ENCODE results near the gene ANO2.

ANO2 gene

GRCh38 chr12:5792343-5792742 lies 152.7 kb downstream of the ANO2 start:
- H3K4me3 Mint-ChIP-seq = no peak overlapping the region
- no peak for DNase-seq (ENCODE audit: low spot score)
- peaks cover 2% of the 10 kb centered on the region for H3K27me3 Mint-ChIP-seq (ENCODE audit: low read depth)
- no peaks in the 10 kb centered on the region for H3K9me3 Mint-ChIP-seq
- H3K27ac Mint-ChIP-seq = no peak overlapping the region
- H3K36me3 Mint-ChIP-seq (ENCODE audit: low read depth) = no peaks in the 10 kb centered on the region
- H3K4me1 Mint-ChIP-seq (ENCODE audit: low read depth) = no peaks in the 10 kb centered on the region

GRCh38 chr12:5789469-5789968 lies 155.5 kb downstream of the ANO2 start:
- no peak for DNase-seq (ENCODE audit: low spot score)

GRCh38 chr12:5787828-5788227 lies 157.2 kb downstream of the ANO2 start:
- peaks cover 2% of the 10 kb centered on the region for H3K27me3 Mint-ChIP-seq (ENCODE audit: low read depth)
- no peaks in the 10 kb centered on the region for H3K9me3 Mint-ChIP-seq
- no peak for DNase-seq (ENCODE audit: low spot score)
- H3K4me1 Mint-ChIP-seq (ENCODE audit: low read depth) = no peaks in the 10 kb centered on the region
- no peak overlapping the region for H3K4me3 Mint-ChIP-seq
- no peaks in the 10 kb centered on the region for H3K36me3 Mint-ChIP-seq (ENCODE audit: low read depth)
- no peak overlapping the region for H3K27ac Mint-ChIP-seq

More at GRCh38 chr12:5789469-5789968, 155.5 kb downstream of the ANO2 start:
- H3K9me3 Mint-ChIP-seq = no peaks in the 10 kb centered on the region
- H3K27me3 Mint-ChIP-seq (ENCODE audit: low read depth) = peaks cover 2% of the 10 kb centered on the region
- H3K4me3 Mint-ChIP-seq = no peak overlapping the region
- no peaks in the 10 kb centered on the region for H3K36me3 Mint-ChIP-seq (ENCODE audit: low read depth)
- no peak overlapping the region for H3K27ac Mint-ChIP-seq
- H3K4me1 Mint-ChIP-seq (ENCODE audit: low read depth) = no peaks in the 10 kb centered on the region

GRCh38 chr12:5785601-5786000 lies 159.5 kb downstream of the ANO2 start:
- Mint-ChIP-seq H3K36me3 (ENCODE audit: low read depth) (no peaks in the 10 kb centered on the region), H3K27me3 (ENCODE audit: low read depth) (peaks cover 2% of the 10 kb centered on the region), H3K27ac (no peak overlapping the region), H3K4me3 (no peak overlapping the region), H3K4me1 (ENCODE audit: low read depth) (no peaks in the 10 kb centered on the region), H3K9me3 (no peaks in the 10 kb centered on the region)
- no peak for DNase-seq (ENCODE audit: low spot score)

GRCh38 chr12:5784462-5785130 lies 160.5 kb downstream of the ANO2 start:
- Mint-ChIP-seq H3K27ac (no peak overlapping the region), H3K4me3 (no peak overlapping the region), H3K27me3 (ENCODE audit: low read depth) (peaks cover 2% of the 10 kb centered on the region), H3K36me3 (ENCODE audit: low read depth) (no peaks in the 10 kb centered on the region), H3K9me3 (no peaks in the 10 kb centered on the region), H3K4me1 (ENCODE audit: low read depth) (no peaks in the 10 kb centered on the region)
- no peak for DNase-seq (ENCODE audit: low spot score)

- DNase-seq (ENCODE audit: low spot score) = no peak
- Mint-ChIP-seq H3K36me3 (ENCODE audit: low read depth) (no peaks in the 10 kb centered on the region), H3K9me3 (no peaks in the 10 kb centered on the region), H3K4me3 (no peak overlapping the region), H3K27ac (no peak overlapping the region), H3K4me1 (ENCODE audit: low read depth) (no peaks in the 10 kb centered on the region), H3K27me3 (ENCODE audit: low read depth) (peaks cover 2% of the 10 kb centered on the region)
Measured at GRCh38 chr12:5783289-5783920, 161.7 kb downstream of the ANO2 start.

GRCh38 chr12:5780536-5780935 lies 164.5 kb downstream of the ANO2 start:
- Mint-ChIP-seq H3K27ac (no peak overlapping the region), H3K36me3 (ENCODE audit: low read depth) (no peaks in the 10 kb centered on the region), H3K4me1 (ENCODE audit: low read depth) (no peaks in the 10 kb centered on the region), H3K9me3 (no peaks in the 10 kb centered on the region), H3K27me3 (ENCODE audit: low read depth) (peaks cover 2% of the 10 kb centered on the region), H3K4me3 (no peak overlapping the region)
- DNase-seq (ENCODE audit: low spot score) = no peak

- Mint-ChIP-seq H3K9me3 (no peaks in the 10 kb centered on the region), H3K4me1 (ENCODE audit: low read depth) (no peaks in the 10 kb centered on the region), H3K36me3 (ENCODE audit: low read depth) (no peaks in the 10 kb centered on the region), H3K27me3 (ENCODE audit: low read depth) (peaks cover 2% of the 10 kb centered on the region), H3K27ac (no peak overlapping the region), H3K4me3 (no peak overlapping the region)
- no peak for DNase-seq (ENCODE audit: low spot score)
Measured at GRCh38 chr12:5779401-5779800, 165.7 kb downstream of the ANO2 start.

- Mint-ChIP-seq H3K27ac (no peak overlapping the region), H3K36me3 (ENCODE audit: low read depth) (no peaks in the 10 kb centered on the region)
Measured at GRCh38 chr12:5778821-5779220, 166.2 kb downstream of the ANO2 start.

GRCh38 chr12:5777451-5777850 lies 167.6 kb downstream of the ANO2 start:
- Mint-ChIP-seq H3K4me1 (ENCODE audit: low read depth) (no peaks in the 10 kb centered on the region), H3K9me3 (no peaks in the 10 kb centered on the region), H3K27ac (no peak overlapping the region), H3K4me3 (no peak overlapping the region), H3K36me3 (ENCODE audit: low read depth) (no peaks in the 10 kb centered on the region), H3K27me3 (ENCODE audit: low read depth) (peaks cover 5% of the 10 kb centered on the region)
- no peak for DNase-seq (ENCODE audit: low spot score)

More at GRCh38 chr12:5778821-5779220, 166.2 kb downstream of the ANO2 start:
- no peak overlapping the region for H3K4me3 Mint-ChIP-seq
- no peak for DNase-seq (ENCODE audit: low spot score)
- H3K9me3 Mint-ChIP-seq = no peaks in the 10 kb centered on the region
- H3K27me3 Mint-ChIP-seq (ENCODE audit: low read depth) = peaks cover 2% of the 10 kb centered on the region
- H3K4me1 Mint-ChIP-seq (ENCODE audit: low read depth) = no peaks in the 10 kb centered on the region

GRCh38 chr12:5776091-5776490 lies 169.0 kb downstream of the ANO2 start:
- no peak for DNase-seq (ENCODE audit: low spot score)
- no peaks in the 10 kb centered on the region for H3K4me1 Mint-ChIP-seq (ENCODE audit: low read depth)
- no peak overlapping the region for H3K4me3 Mint-ChIP-seq
- H3K9me3 Mint-ChIP-seq = no peaks in the 10 kb centered on the region
- H3K27me3 Mint-ChIP-seq (ENCODE audit: low read depth) = peaks cover 5% of the 10 kb centered on the region
- no peaks in the 10 kb centered on the region for H3K36me3 Mint-ChIP-seq (ENCODE audit: low read depth)
- no peak overlapping the region for H3K27ac Mint-ChIP-seq

- peaks cover 3% of the 10 kb centered on the region for H3K27me3 Mint-ChIP-seq (ENCODE audit: low read depth)
- no peak overlapping the region for H3K4me3 Mint-ChIP-seq
- no peaks in the 10 kb centered on the region for H3K4me1 Mint-ChIP-seq (ENCODE audit: low read depth)
- no peaks in the 10 kb centered on the region for H3K36me3 Mint-ChIP-seq (ENCODE audit: low read depth)
- H3K9me3 Mint-ChIP-seq = no peaks in the 10 kb centered on the region
- no peak overlapping the region for H3K27ac Mint-ChIP-seq
- no peak for DNase-seq (ENCODE audit: low spot score)
Measured at GRCh38 chr12:5773550-5773949, 171.5 kb downstream of the ANO2 start.

GRCh38 chr12:5771756-5772155 lies 173.3 kb downstream of the ANO2 start:
- Mint-ChIP-seq H3K27me3 (ENCODE audit: low read depth) (peaks cover 3% of the 10 kb centered on the region), H3K27ac (no peak overlapping the region), H3K9me3 (no peaks in the 10 kb centered on the region), H3K4me3 (no peak overlapping the region), H3K36me3 (ENCODE audit: low read depth) (no peaks in the 10 kb centered on the region), H3K4me1 (ENCODE audit: low read depth) (no peaks in the 10 kb centered on the region)
- DNase-seq (ENCODE audit: low spot score) = no peak

- Mint-ChIP-seq H3K36me3 (ENCODE audit: low read depth) (no peaks in the 10 kb centered on the region), H3K4me1 (ENCODE audit: low read depth) (no peaks in the 10 kb centered on the region), H3K27me3 (ENCODE audit: low read depth) (peaks cover 3% of the 10 kb centered on the region), H3K27ac (no peak overlapping the region), H3K9me3 (no peaks in the 10 kb centered on the region), H3K4me3 (no peak overlapping the region)
- no peak for DNase-seq (ENCODE audit: low spot score)
Measured at GRCh38 chr12:5770727-5771126, 174.3 kb downstream of the ANO2 start.
